ENCODE data around the gene TTC21A.

The TTC21A gene

DNA sequence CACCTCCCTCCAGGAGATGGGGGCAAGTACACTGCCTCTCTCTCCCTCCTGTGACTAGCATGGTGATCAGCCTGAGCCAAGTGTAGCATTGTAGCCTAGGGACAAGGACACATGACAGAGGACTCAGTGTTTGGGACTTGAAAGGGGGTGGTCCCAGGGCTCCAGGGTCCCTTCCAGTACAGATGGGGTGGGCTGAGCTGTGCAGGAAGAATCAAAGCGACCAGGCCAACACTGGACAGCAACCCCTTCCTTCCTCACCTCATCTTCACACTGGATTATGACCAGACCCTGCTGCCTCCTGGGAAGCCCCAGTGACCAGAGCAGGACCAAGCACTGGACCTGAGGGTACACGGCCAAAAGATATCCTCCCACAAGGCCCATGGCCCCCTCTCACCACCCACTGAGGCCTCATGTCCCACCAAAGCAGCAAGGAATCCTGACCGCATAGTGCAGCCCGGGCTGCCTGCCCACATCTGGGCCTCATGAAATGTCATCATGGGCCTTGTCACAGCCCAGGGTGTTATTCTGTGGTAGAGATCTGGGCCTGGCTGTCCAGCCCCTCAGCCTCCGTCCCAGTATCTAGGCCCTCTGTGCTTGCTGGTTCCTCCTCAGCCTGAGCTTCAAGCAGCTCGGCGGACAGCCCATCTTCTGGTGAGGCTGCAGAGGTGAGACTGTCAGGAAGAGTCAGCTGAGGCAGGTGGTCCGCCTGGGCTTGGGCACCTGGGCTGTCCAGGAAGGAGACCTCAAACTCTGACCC lies 9.6 kb upstream of the TTC21A start:
- DNase-seq (ENCODE audit: low spot score): no peak

DNA sequence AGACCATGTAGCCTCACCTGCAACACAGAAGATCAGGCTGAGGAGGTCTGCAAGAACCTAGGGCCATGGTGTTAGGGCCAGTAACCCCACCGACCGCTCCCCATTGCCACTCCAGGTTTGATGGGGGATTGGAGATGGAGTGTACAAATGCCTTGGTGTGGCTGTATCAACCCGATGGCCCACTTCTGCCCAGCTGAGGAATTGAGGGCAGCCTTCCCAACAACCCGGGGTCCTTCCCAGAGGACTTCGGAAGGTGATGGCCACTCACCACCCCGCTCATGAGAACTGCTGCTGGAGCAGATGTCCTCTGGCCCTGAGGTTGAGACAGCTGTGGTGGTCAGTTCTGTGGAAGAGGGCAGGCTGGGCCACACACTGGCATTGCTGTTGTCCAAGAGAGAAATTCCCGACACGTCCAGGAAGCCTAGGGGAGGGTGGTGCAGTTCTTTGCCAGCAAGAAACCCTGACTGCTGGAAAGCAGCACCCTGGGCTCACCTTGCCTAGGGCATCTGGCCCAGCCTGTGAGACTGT lies 8.9 kb upstream of the TTC21A start:
- DNase-seq (ENCODE audit: low spot score): no peak

DNA sequence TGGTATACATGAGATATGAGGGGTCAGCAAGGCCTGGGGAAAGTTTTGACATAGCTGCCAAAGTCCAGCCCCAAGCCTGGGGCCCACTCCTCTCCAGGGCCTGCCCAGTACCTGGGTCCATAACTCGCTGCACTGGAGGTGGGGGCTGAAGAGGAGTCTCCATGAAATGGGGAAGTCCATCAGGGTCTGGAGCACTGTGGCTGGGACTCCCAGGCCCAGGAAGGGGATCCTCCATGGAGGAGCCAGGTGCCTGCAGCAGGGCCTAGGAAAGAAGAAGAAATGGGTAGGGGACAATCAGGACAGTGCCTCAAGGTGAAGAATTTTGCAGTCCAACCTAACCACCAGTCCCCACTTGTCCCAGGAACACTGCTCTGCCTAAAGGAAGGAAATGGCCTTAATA lies 8.2 kb upstream of the TTC21A start:
- DNase-seq (ENCODE audit: low spot score): no peak

DNA sequence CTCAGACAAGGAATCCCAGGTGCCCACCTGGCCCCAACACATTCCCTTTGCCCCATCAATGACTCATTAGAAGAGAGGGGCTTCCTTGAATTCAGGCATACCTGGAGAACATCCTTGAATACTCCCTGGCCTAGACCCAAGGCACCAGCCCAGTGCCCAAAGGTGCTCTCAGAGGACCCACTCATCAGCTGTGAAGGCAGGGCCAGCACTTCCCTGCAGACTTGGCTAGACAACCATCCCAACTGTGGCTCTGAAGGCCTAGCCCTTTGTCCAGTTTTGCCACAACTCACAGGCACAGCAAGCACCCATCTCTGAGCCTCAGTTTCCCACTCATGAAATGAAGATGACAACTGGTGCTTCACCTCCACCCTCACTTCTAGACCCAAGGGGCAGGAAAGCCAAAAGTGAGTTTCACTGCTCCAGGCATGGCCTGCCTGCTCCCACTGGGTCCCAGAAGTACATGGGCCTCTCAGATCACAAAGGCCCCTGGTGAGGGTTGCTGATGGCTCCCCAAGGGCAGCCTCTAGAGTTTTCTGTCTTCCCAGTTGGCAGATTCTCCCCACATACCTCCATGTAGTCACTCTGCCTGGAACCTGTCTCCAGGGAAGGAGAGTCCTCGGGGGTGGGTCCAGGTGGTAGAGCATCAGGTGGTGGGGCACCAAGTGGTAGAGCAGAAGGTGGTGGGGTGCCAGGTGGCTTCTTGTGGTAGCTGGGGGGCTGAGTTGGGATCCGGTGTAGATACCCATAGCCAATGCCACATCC lies 7.6 kb upstream of the TTC21A start:
- DNase-seq (ENCODE audit: low spot score): no peak

DNA sequence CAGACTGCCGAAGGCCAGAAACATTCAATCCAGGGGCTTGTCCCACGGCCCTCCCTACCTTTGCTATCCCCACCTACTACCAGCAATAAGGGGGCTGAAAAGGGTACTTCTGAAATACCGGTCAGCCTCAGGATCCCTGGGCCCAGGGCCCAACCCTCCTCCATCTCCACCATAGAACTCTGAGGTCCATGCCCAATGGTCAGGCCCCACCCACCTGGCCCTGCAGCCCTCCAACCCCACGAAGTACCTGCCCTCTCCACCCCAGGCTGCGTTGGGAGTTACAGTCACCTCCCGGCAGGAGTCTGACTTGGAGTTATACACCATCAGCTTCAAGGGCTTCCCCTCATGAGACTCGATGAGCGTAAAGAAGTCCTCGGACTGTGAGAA lies 7.0 kb upstream of the TTC21A start:
- no peak for DNase-seq (ENCODE audit: low spot score)

DNA sequence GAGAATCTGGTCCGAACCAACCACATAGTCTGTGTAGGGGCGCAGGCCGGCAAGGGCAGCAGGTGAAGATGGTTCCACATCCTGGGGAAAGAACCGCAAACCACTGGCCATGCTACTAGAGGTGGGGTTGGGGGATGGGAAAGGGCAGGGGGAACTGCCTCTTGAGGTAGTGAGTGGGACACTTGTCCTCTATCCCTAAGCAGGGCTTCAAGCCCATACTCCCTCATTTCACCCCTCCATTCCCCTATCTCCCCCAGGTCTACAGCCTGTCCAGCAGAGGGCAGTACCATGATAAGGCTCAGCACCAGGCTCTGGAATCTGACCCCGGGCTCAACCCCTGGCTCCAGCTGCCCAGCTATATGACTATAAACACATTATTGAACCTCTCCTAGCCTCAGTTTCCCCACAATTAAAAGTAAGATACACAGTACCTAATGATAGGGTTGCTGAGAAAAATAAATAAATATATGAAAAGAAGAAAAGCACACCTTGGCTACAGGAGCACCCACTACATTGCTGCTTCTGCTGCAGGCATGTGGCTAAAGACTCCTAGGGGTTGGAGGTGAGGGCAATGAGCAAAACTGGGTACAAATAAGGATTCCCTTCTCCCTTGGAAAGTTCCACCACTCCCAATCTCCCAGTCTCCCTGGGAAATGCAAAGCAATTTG lies 6.3 kb upstream of the TTC21A start:
- no peak for DNase-seq (ENCODE audit: low spot score)

DNA sequence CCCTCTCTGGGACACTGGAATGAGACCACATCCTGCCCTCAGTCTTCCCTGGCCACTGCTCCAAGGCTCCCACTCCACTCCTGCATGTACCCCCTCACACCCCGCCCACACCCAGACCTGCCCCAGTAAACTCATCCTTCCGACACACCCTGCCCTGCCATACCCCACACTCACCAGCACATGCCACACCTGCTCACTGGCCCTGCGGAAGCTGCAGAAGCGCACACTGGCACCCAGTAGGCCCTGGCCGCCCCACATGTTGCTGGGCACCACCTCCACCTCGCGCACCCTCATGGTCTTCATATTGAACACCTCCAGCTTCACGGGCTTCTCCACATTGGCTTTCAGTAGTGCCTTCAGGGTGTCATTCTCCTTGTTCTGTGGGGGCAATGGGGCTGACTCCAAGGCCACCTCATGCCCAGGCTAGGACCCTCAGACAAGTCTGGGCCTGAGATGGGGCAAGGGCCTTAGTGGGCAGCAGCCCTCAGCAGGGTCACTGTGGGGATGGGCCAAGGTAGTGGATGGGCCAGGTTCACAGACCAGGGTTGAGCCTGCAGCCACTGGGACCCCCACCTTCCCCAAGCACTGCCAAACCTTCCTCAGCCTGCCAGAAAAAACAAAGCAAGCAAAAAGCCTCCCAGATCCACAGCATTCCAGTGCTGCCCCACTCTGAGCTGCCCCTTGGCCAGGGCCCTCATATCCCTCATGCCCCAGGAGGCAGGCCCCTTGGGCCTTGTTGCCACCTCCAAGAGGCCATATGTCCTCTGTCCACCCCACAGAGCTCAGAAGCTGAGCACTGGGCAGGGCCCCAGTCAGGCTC lies 4.8 kb upstream of the TTC21A start:
- DNase-seq (ENCODE audit: low spot score): no peak

DNA sequence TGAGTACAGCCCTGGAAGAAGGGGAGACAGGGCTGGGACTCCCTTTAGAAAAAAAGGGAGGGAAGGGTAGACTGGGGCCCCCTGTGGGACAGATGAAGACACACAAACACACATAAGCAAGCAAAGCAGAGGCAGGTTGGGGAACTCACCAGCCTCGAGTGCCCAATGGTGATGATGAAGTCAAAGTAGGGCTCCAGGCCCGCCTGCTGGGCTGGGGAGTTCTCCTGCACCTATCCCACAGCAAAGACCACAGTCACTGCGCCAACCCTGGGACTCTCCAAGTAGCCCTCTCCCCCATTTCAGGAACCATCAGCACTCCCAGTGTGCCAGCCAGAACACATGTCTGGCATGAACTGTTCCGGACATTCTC lies 4.2 kb upstream of the TTC21A start:
- no peak for DNase-seq (ENCODE audit: low spot score)

DNA sequence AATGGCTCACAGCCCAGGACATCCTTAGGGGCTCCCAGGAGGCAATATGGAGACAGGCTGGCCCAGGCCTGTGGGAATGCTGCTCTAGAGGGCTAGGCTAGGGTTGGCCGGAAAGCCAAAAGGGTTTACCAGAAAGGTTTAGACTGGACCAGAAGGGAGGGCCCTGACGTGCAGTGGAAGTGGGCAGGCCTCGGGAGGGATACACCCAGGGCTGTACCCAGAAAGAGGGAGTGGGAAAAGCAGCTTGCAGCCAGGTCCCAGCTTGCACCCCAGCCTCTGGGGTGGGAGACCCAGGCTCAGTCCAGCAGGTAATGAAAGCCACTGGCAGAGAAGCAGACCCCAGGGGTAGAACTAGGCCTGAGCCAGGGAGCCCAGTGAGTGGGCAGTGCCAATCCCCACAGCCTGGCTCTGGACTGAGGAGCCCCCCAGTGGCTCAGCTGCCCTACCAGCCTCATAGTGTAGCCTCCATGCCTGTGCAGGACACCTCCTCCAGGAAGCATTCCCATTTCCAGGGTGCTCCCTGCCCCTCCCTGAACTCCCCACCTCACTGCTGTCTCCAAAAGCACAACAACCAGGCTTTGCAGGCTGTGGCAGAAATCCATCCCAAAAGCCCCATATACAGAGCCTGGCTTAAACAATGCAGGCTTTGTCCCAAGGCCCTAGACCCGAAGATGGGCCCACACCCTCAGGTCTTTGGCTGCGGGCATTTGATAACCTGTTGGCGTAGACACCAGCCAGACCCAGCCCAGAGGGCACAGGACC lies 3.5 kb upstream of the TTC21A start:
- peak; percentile 61 for DNase-seq (ENCODE audit: low spot score)

DNA sequence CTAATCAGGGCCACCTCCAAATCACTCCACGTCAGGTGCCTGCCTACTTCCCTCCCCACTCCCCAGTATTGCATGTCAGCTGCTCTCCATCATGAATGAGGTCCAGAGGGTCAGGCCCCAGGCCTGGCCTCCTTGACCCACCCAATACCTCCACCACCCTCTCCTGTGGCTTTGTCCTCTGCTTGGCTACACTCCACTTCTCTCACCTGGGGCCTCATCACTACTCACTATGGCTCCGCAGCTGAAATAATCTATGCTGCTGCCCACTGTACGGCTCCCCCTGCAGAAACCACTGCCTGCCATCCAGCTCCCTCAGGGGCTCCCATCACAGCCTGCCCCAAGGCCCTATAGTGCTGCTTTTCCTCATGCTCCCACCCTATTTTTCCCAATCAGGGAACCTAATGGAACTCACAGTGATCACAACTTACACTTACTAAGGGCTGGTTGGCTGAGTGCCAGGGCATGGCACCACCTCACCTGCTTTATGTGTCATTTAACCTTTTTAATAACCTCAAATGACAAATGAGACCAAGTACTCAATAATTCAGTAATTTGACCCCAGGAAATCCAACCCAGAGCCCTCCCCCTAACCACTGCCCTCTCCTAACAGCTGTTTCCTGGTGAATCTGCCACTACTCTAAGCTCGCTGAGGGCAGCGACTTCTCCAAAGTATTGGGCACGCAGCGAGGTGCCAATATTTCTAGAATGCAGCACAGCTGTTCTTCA lies 2.4 kb upstream of the TTC21A start:
- no peak for DNase-seq (ENCODE audit: low spot score)

DNA sequence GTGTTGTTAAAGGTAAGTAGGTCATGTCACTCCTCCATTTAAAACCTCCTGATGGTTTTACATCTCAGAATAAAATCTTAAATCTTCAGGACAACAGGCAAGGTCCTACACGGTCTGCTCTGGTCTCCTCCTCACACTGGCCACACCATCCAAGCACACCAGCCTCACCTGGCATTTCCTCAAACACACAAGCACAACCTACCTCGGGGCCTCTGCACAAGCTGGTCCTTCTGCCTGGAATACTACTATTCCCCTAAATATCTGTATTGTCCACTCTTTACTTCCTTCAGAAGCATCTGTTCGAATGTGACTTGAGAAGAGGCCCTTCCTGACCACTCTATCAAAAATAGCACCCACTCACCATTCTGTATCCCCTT lies 1.8 kb upstream of the TTC21A start:
- no peak for DNase-seq (ENCODE audit: low spot score)

DNA sequence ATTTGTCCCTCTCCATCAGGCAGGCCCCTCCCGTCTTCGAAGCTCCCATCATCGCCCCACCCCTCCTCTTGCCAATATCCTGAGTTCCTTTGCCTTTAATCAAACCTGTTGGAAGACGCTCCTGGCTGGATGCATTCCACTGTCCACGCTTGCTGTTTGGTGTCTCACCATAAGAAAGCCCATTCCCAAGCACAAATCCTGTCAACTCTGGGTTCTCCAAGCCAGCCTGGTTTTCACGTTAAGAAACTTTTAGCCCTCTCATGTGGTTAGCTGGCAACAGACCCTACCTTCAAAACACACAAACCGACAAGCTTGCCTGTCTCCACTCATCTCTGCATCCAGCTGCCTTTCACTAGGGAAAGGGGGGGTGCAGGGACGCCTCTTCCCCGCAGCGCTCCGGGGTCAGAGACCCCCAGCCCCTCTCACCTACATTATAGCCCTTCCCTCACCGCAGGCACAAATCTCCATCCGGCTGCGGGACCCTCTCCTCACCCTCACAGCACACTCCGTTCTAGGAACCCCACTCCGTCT lies 1.1 kb upstream of the TTC21A start:
- DNase-seq (ENCODE audit: low spot score): no peak

DNA sequence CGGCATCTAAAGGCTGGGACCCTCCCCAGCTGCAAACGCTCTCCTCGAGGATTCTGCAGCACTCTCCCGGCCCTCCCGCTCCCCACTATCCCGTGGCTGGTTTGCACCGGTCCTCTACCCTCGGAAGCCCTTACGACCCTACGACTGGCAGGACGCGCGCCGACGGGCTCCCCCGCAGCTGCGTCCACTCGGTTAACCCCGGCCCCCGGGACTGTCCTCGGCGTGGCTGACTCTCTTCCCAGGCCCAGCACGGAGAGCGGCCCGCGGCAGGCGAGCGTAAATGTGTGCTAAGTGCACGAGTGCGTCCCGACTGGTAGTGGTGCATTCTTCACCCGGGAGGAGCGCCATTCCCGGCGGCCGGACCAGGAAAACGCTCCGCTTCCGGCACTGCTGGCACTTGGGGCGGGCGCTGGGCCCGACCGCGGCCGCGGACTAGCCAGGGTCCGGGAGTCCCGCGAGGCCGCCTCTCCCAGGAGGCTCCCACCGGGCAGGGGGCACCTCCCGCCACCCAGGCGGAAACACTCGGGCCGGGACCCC lies 561 bp upstream of the TTC21A start:
- no peak for DNase-seq (ENCODE audit: low spot score)

DNA sequence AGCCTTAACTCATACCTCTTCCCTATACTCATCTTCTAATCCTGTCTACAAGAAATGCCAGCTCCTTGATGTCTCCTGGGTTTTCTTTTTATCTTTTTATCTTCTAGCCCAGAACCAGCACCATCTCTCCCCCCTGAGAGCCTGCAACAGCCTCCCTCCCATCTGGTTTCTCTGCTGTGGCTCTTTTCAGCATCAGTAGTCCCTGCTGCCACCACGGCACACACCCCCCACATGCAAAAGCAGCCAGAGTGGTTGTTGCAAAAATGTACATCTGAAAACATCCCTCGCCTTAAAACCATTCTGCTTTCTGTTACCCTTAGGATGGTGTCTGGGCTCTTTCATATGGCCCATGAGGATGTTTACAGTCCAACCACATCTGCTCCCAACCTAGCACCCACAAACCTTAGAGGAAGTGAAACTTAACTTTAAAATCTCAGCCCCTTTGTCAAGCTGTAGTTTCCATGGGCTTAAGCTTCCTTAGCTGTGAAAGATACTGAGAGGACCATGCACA lies 775 bp downstream of the TTC21A start:
- DNase-seq (ENCODE audit: low spot score): peak; percentile 68

DNA sequence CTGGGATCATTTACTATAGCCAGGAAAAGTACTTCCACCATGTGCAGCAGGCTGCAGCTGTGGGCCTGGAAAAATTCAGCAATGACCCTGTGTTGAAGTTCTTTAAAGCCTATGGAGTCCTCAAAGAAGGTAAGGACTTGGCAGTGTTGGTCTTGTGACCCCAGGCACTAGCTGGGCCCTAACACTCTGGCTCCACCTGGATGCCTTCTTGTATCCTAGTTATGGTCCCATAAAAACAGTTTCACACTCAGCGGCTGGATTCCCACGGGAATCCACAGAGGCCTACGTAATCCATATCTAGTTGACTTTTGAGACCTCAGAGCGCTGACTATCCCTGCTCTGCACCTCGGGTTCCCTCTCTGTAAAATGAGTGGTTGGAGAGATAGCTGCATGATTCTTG lies 1.6 kb downstream of the TTC21A start:
- DNase-seq (ENCODE audit: low spot score): no peak

DNA sequence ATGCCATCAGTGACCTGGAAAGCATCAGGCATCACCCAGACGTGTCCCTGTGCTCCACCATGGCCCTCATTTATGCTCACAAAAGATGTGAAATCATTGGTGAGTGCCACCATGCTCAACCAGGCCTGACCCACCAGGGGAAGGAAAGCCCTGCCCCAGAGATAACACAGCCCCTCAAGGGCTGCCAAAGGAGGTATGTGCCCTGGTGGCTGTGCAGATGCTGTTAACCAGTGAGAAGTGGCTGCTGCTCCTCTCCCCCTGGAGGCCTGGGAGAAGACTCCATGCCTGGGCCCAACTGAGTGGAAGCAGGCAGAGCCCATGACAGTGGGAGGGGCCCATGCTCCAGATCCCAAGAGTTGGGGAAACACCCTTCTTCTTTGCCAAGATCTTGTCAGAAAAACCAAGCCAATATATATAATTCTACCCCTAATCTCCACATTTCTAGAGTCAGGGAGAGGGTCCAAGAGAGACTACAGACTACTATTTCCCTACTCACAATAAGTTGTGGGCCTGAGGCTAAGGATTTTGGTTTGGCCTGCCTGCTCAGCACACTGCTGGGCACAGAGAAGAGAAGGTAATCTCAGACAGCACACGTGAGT lies 2.7 kb downstream of the TTC21A start:
- no peak for DNase-seq (ENCODE audit: low spot score)

DNA sequence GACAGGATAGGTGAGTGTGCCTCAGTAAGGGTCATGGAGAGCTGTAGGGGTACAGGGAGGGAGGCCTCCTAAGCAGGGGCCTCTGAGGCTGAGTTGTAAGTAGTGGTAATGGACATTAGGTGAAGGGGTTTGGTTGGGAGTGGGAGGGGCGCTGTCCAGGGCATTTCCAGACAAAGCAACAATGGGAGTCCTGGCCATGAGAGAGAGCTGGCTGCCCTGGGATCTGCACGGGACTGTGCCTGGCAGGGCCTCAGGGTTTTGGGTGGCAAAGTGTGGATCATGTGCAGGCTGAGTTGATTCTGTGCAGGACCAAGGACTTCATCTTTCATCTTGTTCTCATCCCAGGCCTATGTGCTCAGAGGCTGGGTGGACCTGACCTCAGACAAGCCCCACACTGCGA lies 4.6 kb downstream of the TTC21A start:
- no peak for DNase-seq (ENCODE audit: low spot score)

DNA sequence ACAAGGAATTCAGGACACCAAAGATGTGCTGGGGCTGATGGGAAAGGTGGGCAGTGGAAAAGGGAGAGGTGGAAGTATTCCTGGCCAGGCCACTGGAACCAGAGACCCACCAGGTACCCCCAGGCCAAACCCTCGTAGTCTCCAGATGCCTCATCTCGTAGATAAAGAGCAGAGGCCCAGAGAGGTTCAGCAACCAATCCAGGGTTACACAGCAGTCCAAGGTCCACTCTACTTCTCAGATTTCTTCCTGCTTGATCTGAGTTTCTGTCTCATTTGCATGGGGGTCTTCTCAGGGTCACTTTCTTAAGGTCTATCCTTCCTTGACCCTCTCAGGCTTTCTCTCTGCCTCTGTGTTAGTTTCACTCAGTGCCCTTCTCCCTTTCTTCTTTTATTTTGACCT lies 5.1 kb downstream of the TTC21A start:
- no peak for DNase-seq (ENCODE audit: low spot score)

DNA sequence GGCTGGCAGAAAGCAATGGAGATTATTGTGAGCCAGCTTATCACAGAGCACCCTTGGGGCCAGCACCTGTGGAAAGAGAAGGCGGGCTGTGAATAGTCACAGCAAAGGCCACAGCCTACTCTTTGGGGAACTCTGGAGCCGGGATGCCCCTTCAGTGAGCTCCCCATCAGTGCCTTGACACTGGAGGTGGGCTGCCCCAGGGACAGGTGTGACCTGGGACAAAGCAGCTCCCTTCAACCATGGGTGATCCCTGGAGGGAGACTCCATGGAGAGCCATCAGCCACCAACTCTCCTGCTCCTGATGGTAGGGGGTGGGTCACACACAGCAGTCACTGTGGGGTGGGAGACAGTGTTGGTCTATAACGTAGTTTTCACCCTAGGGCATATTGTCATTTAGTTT lies 5.8 kb downstream of the TTC21A start:
- no peak for DNase-seq (ENCODE audit: low spot score)

DNA sequence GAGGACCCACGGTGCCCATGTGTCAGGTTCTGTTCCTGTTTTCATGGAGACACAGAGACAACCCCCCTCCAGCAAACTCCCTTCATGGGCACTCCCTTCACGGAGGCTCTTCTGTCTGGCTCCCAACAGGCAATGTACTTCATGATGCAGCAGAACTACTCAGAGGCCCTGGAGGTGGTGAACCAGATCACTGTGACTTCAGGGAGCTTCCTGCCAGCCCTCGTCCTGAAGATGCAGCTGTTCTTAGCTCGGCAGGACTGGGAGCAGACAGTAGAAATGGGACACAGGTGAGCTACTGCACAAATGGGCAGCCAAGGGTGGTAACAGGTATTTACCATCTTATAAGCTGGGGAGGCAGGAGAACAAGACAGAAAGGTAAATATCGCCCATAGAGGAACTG lies 7.0 kb downstream of the TTC21A start:
- DNase-seq (ENCODE audit: low spot score): no peak

All from pons (tissue), 1 donor.